MCF 10A (cell line): ENCODE data around the gene SEC24A. TPM values are rescaled to one million over a fixed set of nuclear protein-coding genes. Genes with fewer than 3 reads are reported as not detected.

Experiments used
- BruUV-seq: library from RNA; stranded (reverse); fragments of 400-500 nt; replicated peaks from 2 replicates; lab custom pipeline; 2021; lab: Mats Ljungman, UMichigan
- CTCF ChIA-PET: fragments of 300-600 bp; sonication (Branson Sonifier 250); formaldehyde crosslinking; extraction: SDS; loops from one replicate; lab custom pipeline; 2021; ENCODE audit warnings: antibody characterized with exemption, inconsistent platforms; lab: Yijun Ruan, JAX
- POLR2A ChIA-PET: fragments of 300-600, 350-650 bp; sonication (Branson Sonifier 250); formaldehyde crosslinking; extraction: SDS; loops from one replicate; lab custom pipeline; 2020; ENCODE audit warnings: antibody characterized with exemption, inconsistent platforms; lab: Yijun Ruan, JAX
- DNase-seq: peaks from one replicate; pipeline ENCODE4 v3.0.0-alpha.2; 2018; ENCODE audit not compliant: unreplicated experiment
- H3K27ac Mint-ChIP-seq: one replicate; pipeline ENCODE4 v1.8.0; 2022; ENCODE audit warnings: mild to moderate bottlenecking, low read depth, mixed read lengths; ENCODE audit not compliant: unreplicated experiment
- H3K27me3 Mint-ChIP-seq: one replicate; pipeline ENCODE4 v1.8.0; 2022; ENCODE audit warnings: mixed read lengths; ENCODE audit not compliant: insufficient read depth, unreplicated experiment
- H3K36me3 Mint-ChIP-seq: one replicate; pipeline ENCODE4 v1.8.0; 2022; ENCODE audit warnings: mild to moderate bottlenecking, moderate library complexity, mixed read lengths; ENCODE audit not compliant: insufficient read depth, unreplicated experiment
- H3K4me1 Mint-ChIP-seq: one replicate; pipeline ENCODE4 v1.8.0; 2022; ENCODE audit warnings: mixed read lengths; ENCODE audit not compliant: insufficient read depth, unreplicated experiment
- H3K4me3 Mint-ChIP-seq: one replicate; pipeline ENCODE4 v1.8.0; 2022; ENCODE audit warnings: mild to moderate bottlenecking, moderate library complexity, mixed read lengths; ENCODE audit not compliant: unreplicated experiment
- H3K9me3 Mint-ChIP-seq: one replicate; pipeline ENCODE4 v1.8.0; 2022; ENCODE audit warnings: mixed read lengths; ENCODE audit not compliant: unreplicated experiment
- intact Hi-C: fragments of 100-400 bp; cut with micrococcal nuclease; formaldehyde crosslinking; loops from 2 replicates; pipeline ENCODE4 v1.14.1; 2022
- total RNA-seq: library from RNA; stranded (reverse); gene quantifications from 2 replicates; pipeline ENCODE4 v1.2.3, GENCODE V29; 2022
- TF ChIP-seq, protein P1 (sequence below): fragments of 200-600 bp; IDR thresholded peaks from one replicate; pipeline ENCODE4 v1.8.0; 2022; ENCODE audit warnings: antibody characterized with exemption, mild to moderate bottlenecking; ENCODE audit not compliant: unreplicated experiment

The SEC24A gene
- total RNA-seq, 1 experiment from 2014 or later = 41.4 TPM

DNA sequence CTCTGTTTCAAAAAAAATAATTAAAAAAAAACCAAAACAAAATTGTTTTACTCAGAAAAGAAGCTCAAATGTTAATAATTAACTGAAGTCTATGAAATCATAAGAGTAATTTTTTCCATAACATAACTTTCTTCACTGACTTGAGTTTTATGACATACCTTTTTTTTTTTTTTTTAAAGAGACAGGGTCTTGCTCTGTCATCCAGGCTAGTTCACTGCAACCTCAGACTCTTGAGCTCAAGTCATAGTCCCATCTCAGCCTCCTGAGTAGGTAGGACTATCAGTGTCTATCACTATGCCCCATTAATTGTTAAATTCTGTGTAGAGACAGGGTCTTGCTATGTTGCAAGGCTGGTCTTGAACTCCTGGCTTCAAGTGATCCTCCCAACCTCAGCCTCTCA, 37.9 kb upstream of the SEC24A start:
- Mint-ChIP-seq H3K4me3 (no peak overlapping the region), H3K9me3 (no peaks in the 10 kb centered on the region), H3K27me3 (no peaks in the 10 kb centered on the region), H3K4me1 (no peaks in the 10 kb centered on the region), H3K27ac (no peak overlapping the region), H3K36me3 (peaks cover 94% of the 10 kb centered on the region)
- TF ChIP-seq, protein P1, sequence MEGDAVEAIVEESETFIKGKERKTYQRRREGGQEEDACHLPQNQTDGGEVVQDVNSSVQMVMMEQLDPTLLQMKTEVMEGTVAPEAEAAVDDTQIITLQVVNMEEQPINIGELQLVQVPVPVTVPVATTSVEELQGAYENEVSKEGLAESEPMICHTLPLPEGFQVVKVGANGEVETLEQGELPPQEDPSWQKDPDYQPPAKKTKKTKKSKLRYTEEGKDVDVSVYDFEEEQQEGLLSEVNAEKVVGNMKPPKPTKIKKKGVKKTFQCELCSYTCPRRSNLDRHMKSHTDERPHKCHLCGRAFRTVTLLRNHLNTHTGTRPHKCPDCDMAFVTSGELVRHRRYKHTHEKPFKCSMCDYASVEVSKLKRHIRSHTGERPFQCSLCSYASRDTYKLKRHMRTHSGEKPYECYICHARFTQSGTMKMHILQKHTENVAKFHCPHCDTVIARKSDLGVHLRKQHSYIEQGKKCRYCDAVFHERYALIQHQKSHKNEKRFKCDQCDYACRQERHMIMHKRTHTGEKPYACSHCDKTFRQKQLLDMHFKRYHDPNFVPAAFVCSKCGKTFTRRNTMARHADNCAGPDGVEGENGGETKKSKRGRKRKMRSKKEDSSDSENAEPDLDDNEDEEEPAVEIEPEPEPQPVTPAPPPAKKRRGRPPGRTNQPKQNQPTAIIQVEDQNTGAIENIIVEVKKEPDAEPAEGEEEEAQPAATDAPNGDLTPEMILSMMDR = no peak
- ChIA-PET CTCF (interaction anchor here (0.6 to 3.0 kb wide), 3 partner anchors 15 to 427 kb away, joined by 3 to 13 read pairs (median 5); no protein-coding TSS in a partner anchor), POLR2A (interaction anchor here (0.7 kb wide), 1 partner anchor 240 kb away, joined by 3 read pairs; no protein-coding TSS in a partner anchor)
- BruUV-seq = no TSS peak
- DNase-seq = no peak
- intact Hi-C loops = no loop called here

DNA sequence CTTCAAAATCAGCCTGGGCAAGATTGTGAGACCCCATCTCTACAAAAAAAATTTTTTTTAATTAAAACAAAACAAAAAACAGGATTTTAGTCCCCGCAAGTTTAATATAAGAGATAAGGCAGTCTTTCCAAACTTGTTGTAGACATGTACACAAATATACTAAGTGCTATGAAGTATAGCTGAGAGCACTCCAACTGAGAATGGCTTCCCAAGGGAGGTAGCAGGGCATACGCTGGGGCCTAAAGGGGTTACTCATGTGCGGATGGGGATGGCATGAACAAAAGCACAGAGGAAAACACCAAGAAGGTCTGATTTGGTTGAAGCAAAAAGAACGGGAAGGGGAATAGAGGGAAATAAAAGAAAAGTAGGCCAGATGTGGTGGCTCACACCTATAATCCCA, 37.1 kb upstream of the SEC24A start:
- BruUV-seq = no TSS peak
- Mint-ChIP-seq H3K36me3 (peaks cover 95% of the 10 kb centered on the region), H3K27me3 (no peaks in the 10 kb centered on the region), H3K27ac (no peak overlapping the region), H3K4me3 (no peak overlapping the region), H3K9me3 (no peaks in the 10 kb centered on the region), H3K4me1 (no peaks in the 10 kb centered on the region)
- POLR2A ChIA-PET = no interaction called here
- TF ChIP-seq, protein P1 = no peak
- DNase-seq = no peak
- CTCF ChIA-PET = no interaction called here
- intact Hi-C loops = no loop called here

DNA sequence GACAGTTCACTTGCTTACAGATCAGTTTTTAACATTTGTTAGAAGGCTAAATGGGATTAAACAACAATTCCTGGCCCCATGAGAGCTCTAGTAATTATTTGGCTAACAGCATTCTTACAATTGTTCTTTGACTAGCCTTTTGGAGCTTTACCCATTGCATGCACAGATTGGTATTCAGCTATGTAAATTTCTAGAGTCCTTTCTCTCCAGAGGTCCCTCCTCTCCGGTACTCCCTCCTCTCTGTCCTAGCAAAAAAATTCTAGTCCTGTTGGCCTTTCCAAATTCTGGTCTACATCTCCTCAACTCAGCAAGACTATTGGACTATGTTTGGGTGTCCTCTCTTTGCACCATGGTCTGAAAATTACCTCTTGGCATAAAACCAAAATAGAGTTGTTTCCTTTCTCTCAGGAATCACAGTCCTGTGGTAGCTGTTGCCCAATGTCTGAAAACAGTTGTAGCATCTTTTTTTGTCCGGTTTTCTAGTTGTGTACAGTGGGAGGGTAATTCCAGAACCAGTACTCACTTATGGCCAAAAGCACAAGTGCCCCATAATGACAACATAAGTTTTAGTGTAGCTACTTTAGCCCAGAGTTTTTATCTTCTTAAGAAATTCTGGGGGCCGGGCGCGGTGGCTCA, 34.0 kb upstream of the SEC24A start:
- no TSS peak for BruUV-seq
- no peaks in the 10 kb centered on the region for H3K9me3 Mint-ChIP-seq
- no peak overlapping the region for H3K4me3 Mint-ChIP-seq
- H3K4me1 Mint-ChIP-seq = no peaks in the 10 kb centered on the region
- H3K36me3 Mint-ChIP-seq = peaks cover 95% of the 10 kb centered on the region
- no peaks in the 10 kb centered on the region for H3K27me3 Mint-ChIP-seq
- intact Hi-C loops = no loop called here
- H3K27ac Mint-ChIP-seq = no peak overlapping the region
- DNase-seq = no peak
- POLR2A ChIA-PET = interaction anchor here (0.8 kb wide), 1 partner anchor 27 kb away, joined by 3 read pairs; no protein-coding TSS in a partner anchor
- CTCF ChIA-PET = interaction anchor here (0.6 to 1.1 kb wide), 4 partner anchors 29 to 290 kb away, joined by 3 to 5 read pairs (median 4); no protein-coding TSS in a partner anchor
- TF ChIP-seq, protein P1 = no peak

GRCh38 chr5:134620634-134621033, 28.0 kb upstream of the SEC24A start:
- ChIA-PET POLR2A (interaction anchor here (0.5 to 0.7 kb wide), 4 partner anchors 28 to 149 kb away, joined by 3 to 4 read pairs (median 3); partner anchors contain the start of gene SEC24A), CTCF (interaction anchor here (0.7 to 1.3 kb wide), 6 partner anchors 14 to 115 kb away, joined by 3 to 4 read pairs (median 4); no protein-coding TSS in a partner anchor)
- intact Hi-C loops = no loop called here
- no peaks in the 10 kb centered on the region for H3K9me3 Mint-ChIP-seq
- H3K27me3 Mint-ChIP-seq = no peaks in the 10 kb centered on the region
- H3K4me1 Mint-ChIP-seq = peaks cover 16% of the 10 kb centered on the region
- no peak for DNase-seq
- TF ChIP-seq, protein P1 = no peak
- H3K27ac Mint-ChIP-seq = no peak overlapping the region
- H3K4me3 Mint-ChIP-seq = no peak overlapping the region
- peaks cover 86% of the 10 kb centered on the region for H3K36me3 Mint-ChIP-seq
- TSS peak; percentile 4 for BruUV-seq
